Osteocyte (in vitro differentiated cells): ENCODE results near the gene PHF3. TPM values are rescaled to one million over a fixed set of nuclear protein-coding genes. Genes with fewer than 3 reads are reported as not detected.
"Not testable (repeated sequence)": the region's sequence is repeated elsewhere in the genome, so short reads cannot be mapped to it uniquely, and the experiment has no call there.

Experiments
- DNase-seq: peaks from one replicate; pipeline ENCODE4 v3.0.0; 2021; ENCODE audit warnings: mixed read lengths; ENCODE audit not compliant: unreplicated experiment; ENCODE audit errors: extremely low spot score
- H3K27ac Mint-ChIP-seq: one replicate; pipeline ENCODE4 v1.8.0; 2021; ENCODE audit warnings: mild to moderate bottlenecking, mixed read lengths; ENCODE audit not compliant: unreplicated experiment
- H3K27me3 Mint-ChIP-seq: one replicate; pipeline ENCODE4 v1.8.0; 2021; ENCODE audit warnings: mixed read lengths; ENCODE audit not compliant: unreplicated experiment
- H3K36me3 Mint-ChIP-seq: one replicate; pipeline ENCODE4 v1.8.0; 2021; ENCODE audit warnings: mixed read lengths; ENCODE audit not compliant: unreplicated experiment
- H3K4me1 Mint-ChIP-seq: one replicate; pipeline ENCODE4 v1.8.0; 2021; ENCODE audit warnings: mixed read lengths; ENCODE audit not compliant: unreplicated experiment
- H3K4me3 Mint-ChIP-seq: one replicate; pipeline ENCODE4 v1.8.0; 2021; ENCODE audit warnings: mild to moderate bottlenecking, moderate library complexity, mixed read lengths; ENCODE audit not compliant: unreplicated experiment
- H3K9me3 Mint-ChIP-seq: one replicate; pipeline ENCODE4 v1.8.0; 2021; ENCODE audit warnings: mixed read lengths; ENCODE audit not compliant: unreplicated experiment
- total RNA-seq: library from RNA; stranded (reverse); gene quantifications from 2 replicates; pipeline ENCODE4 v1.2.1, GENCODE V29; 2021
- TF ChIP-seq, protein P1 (sequence below): fragments of 200-600 bp; sonication (generic); IDR thresholded peaks from 2 replicates; pipeline ENCODE4 v1.5.0; 2021; ENCODE audit warnings: antibody characterized with exemption, mild to moderate bottlenecking, moderate library complexity

Gene PHF3
- total RNA-seq, 1 donor from 2014 or later: 51.5 TPM

DNA sequence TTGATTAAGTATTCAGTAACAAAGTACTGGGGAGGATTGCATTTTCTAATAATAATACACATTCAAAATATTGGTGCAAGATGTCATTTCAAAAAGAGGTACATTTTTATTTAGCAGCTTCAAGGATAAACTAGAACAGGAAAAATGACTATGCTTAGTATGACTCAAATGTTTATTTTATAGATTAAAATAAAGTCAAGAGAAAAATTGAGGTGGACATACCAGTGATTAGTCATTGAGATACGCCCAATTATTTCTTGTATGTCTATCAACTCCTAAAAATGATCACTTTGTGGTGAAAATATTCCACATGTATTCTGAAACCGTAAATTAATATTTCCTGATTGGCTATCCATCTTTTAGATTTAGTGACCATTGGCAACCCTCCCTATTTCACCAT is 96.7 kb downstream of the PHF3 start:
- H3K36me3 Mint-ChIP-seq: peaks cover 10% of the 10 kb centered on the region
- no peaks in the 10 kb centered on the region for H3K27me3 Mint-ChIP-seq
- H3K4me3 Mint-ChIP-seq: no peak overlapping the region
- DNase-seq: no peak
- H3K9me3 Mint-ChIP-seq: peaks cover 14% of the 10 kb centered on the region
- H3K4me1 Mint-ChIP-seq: peaks cover 22% of the 10 kb centered on the region
- TF ChIP-seq, protein P1, sequence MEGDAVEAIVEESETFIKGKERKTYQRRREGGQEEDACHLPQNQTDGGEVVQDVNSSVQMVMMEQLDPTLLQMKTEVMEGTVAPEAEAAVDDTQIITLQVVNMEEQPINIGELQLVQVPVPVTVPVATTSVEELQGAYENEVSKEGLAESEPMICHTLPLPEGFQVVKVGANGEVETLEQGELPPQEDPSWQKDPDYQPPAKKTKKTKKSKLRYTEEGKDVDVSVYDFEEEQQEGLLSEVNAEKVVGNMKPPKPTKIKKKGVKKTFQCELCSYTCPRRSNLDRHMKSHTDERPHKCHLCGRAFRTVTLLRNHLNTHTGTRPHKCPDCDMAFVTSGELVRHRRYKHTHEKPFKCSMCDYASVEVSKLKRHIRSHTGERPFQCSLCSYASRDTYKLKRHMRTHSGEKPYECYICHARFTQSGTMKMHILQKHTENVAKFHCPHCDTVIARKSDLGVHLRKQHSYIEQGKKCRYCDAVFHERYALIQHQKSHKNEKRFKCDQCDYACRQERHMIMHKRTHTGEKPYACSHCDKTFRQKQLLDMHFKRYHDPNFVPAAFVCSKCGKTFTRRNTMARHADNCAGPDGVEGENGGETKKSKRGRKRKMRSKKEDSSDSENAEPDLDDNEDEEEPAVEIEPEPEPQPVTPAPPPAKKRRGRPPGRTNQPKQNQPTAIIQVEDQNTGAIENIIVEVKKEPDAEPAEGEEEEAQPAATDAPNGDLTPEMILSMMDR: no peak
- H3K27ac Mint-ChIP-seq: no peak overlapping the region

DNA sequence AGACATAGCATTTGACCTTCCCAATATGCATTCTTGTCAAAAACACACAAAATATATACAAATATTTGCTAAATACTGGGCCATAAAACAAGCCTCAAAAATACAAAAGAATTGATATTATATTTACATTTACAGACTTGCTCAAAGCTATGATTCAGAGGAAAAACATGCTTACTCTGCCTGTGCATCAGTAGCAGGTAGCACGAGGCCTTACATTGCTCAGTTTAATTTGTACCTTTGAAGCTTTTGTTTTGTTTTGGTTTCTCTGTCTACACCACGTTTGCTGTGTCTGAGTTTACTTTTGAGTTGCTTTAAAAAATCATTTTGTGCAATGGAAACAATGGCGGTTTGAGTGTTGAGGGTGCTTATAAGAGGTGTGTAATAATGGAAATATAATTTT is 99.3 kb downstream of the PHF3 start:
- peaks cover 15% of the 10 kb centered on the region for H3K36me3 Mint-ChIP-seq
- peaks cover 16% of the 10 kb centered on the region for H3K9me3 Mint-ChIP-seq
- H3K27ac Mint-ChIP-seq: no peak overlapping the region
- TF ChIP-seq, protein P1: no peak
- no peak overlapping the region for H3K4me3 Mint-ChIP-seq
- H3K27me3 Mint-ChIP-seq: no peaks in the 10 kb centered on the region
- peaks cover 20% of the 10 kb centered on the region for H3K4me1 Mint-ChIP-seq
- no peak for DNase-seq

DNA sequence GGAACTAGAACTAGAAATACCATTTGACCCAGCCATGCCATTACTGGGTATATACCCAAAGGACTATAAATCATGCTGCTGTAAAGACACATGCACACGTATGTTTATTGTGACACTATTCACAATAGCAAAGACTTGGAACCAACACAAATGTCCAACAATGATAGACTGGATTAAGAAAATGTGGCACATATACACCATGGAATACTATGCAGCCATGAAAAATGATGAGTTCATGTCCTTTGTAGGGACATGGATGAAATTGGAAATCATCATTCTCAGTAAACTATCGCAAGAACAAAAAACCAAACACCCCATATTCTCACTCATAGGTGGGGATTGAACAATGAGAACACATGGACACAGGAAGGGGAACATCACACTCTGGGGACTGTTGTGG is 102.6 kb downstream of the PHF3 start:
- not testable (repeated sequence) for H3K27me3 Mint-ChIP-seq, H3K4me1 Mint-ChIP-seq, H3K27ac Mint-ChIP-seq, DNase-seq, H3K4me3 Mint-ChIP-seq
- Mint-ChIP-seq H3K9me3 (peaks cover 12% of the 10 kb centered on the region), H3K36me3 (peaks cover 11% of the 10 kb centered on the region)

DNA sequence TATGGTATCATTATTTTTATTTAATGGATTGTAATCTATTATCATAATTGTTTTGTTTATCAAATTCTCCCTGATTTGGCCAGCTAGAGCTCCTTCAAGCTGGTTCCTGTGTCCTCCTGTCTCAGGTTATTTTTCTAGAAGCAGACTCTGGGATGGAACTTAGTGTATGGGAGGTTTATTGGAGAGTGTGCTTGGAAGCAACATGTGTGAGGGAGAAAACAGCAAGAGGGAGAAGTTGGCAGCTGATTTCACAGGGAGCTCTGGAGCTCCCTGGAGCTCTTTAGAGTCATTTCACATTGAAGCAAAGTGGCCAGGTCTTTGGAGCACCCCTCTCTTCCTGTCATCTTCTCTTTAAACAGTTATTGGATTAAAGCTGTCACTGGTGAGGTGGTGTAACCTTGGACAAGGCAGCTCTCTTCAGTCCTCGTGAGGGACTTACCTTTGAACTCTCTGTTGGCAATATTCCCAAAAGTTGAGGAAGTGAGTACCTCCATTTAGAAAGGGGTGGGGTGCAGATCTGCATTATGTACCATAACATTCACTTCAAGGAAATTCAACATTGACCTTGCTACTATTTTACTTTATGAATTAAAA is 103.6 kb downstream of the PHF3 start:
- Mint-ChIP-seq H3K27ac (no peak overlapping the region), H3K36me3 (peaks cover 11% of the 10 kb centered on the region)

DNA sequence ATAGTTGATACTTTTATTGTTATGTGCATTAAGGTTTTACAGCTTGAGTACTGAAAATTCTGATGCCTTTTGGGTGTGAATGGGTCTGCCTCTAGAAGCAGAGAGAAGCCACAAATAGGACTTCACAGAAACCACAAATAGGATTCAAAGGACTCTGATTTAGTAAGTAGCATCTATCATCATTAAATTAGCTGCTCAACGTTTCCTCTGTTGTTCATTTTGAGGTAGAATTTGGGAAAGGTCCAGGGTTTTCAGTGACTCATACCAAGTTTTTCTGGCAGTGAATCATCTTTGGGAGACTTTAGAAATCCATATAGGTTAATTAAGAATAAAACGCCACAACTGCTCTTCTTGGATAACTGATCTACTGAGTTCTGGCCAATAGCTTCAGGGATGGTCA is 105.1 kb downstream of the PHF3 start:
- peaks cover 7% of the 10 kb centered on the region for H3K9me3 Mint-ChIP-seq
- TF ChIP-seq, protein P1: no peak
- H3K36me3 Mint-ChIP-seq: peaks cover 5% of the 10 kb centered on the region
- peaks cover 9% of the 10 kb centered on the region for H3K4me1 Mint-ChIP-seq
- H3K4me3 Mint-ChIP-seq: no peak overlapping the region
- no peak for DNase-seq
- H3K27me3 Mint-ChIP-seq: no peaks in the 10 kb centered on the region
- H3K27ac Mint-ChIP-seq: no peak overlapping the region

More for the DNA sequence above, 103.6 kb downstream of the PHF3 start:
- no peak for DNase-seq
- TF ChIP-seq, protein P1: no peak
- Mint-ChIP-seq H3K4me3 (no peak overlapping the region), H3K27me3 (no peaks in the 10 kb centered on the region), H3K4me1 (peaks cover 9% of the 10 kb centered on the region), H3K9me3 (peaks cover 12% of the 10 kb centered on the region)
